ENCODE measurements around the gene SAE1. TPM values are rescaled to one million over a fixed set of nuclear protein-coding genes. Genes with fewer than 3 reads are reported as not detected.

The SAE1 gene
- total RNA-seq, 1 experiment from 2014 or later: 140 TPM

GRCh38 chr19:47226426-47227351 lies 96.1 kb downstream of the SAE1 start:
- POLR2A ChIA-PET: interaction anchor here (0.6 to 1.1 kb wide), 3 partner anchors 12 to 16 kb away, joined by 4 to 5 read pairs (median 5); no protein-coding TSS in a partner anchor
- no peak for TF ChIP-seq REST (IDR thresholded peaks at IDR 0.05; ENCODE audit: insufficient read depth in 1 of 2, low read depth in 2 of 2, low read length in 1 of 2)
- CTCF ChIA-PET: interaction anchor here (1.4 kb wide), 1 partner anchor 17 kb away, joined by 5 read pairs; no protein-coding TSS in a partner anchor
- Histone ChIP-seq H3K27ac (ENCODE audit: low read length) (peak overlapping the region; percentile 95), H3K27me3 (ENCODE audit: control insufficient read depth, insufficient read depth, low read length) (no peaks in the 10 kb centered on the region), H3K9me3 (ENCODE audit: control insufficient read depth, insufficient read depth, low read depth, low read length) (no peaks in the 10 kb centered on the region), H3K4me3 (ENCODE audit: low read depth in 2 of 2, low read length in 2 of 2) (peak overlapping the region; percentile 65 to 78), H3K4me1 (ENCODE audit: control insufficient read depth, insufficient read depth, low read length) (peaks cover 18% of the 10 kb centered on the region), H3K36me3 (ENCODE audit: control insufficient read depth, insufficient read depth, low read length) (no peaks in the 10 kb centered on the region; the same call in 1 of the 2 replicates)
- in situ Hi-C loops (cut with HindIII; ENCODE audit: low pct_unique_long_range_greater_than_20kb, low sequenced_read_pairs): no loop called here
- intact Hi-C loops (cut with micrococcal nuclease; ENCODE audit: unreplicated experiment): loop anchor here (10.0 kb wide), 1 partner anchor 182 kb away; the partner anchor contains the start of gene TMEM160
- DNase-seq (ENCODE audit: low read depth, low spot score) (no peak), ATAC-seq (peak; percentile 60)
- BruUV-seq (replicated peaks): TSS peak; percentile 96

- ATAC-seq: peak; percentile 67
- intact Hi-C loops (cut with micrococcal nuclease; ENCODE audit: unreplicated experiment): loop anchor here (10.0 kb wide), 1 partner anchor 183 kb away; the partner anchor contains the start of gene TMEM160
- BruUV-seq (replicated peaks): no TSS peak
These were observed 96.9 kb downstream of the SAE1 start for GRCh38 chr19:47227352-47228167.

GRCh38 chr19:47228168-47228936 lies 97.7 kb downstream of the SAE1 start:
- Histone ChIP-seq H3K27me3 (ENCODE audit: control insufficient read depth, insufficient read depth, low read length) (no peaks in the 10 kb centered on the region), H3K4me1 (ENCODE audit: control insufficient read depth, insufficient read depth, low read length) (peaks cover 20% of the 10 kb centered on the region), H3K9me3 (ENCODE audit: control insufficient read depth, insufficient read depth, low read depth, low read length) (no peaks in the 10 kb centered on the region), H3K27ac (ENCODE audit: low read length) (peak overlapping the region; percentile 95), H3K4me3 (ENCODE audit: low read depth in 2 of 2, low read length in 2 of 2) (peak overlapping the region; percentile 65 to 78), H3K36me3 (ENCODE audit: control insufficient read depth, insufficient read depth, low read length) (no peaks in the 10 kb centered on the region; the same call in 1 of the 2 replicates)
- ATAC-seq (peak; percentile 61), DNase-seq (ENCODE audit: low read depth, low spot score) (no peak)
- BruUV-seq (replicated peaks): no TSS peak
- CTCF ChIA-PET: no interaction called here
- in situ Hi-C loops (cut with HindIII; ENCODE audit: low pct_unique_long_range_greater_than_20kb, low sequenced_read_pairs) (no loop called here), intact Hi-C loops (cut with micrococcal nuclease; ENCODE audit: unreplicated experiment) (loop anchor here (10.0 kb wide), 1 partner anchor 184 kb away; the partner anchor contains the start of gene TMEM160)
- TF ChIP-seq SIN3A (IDR thresholded peaks at IDR 0.05; ENCODE audit: borderline replicate concordance, insufficient read depth, low read depth, low read length): no peak
- TF ChIP-seq REST (IDR thresholded peaks at IDR 0.05; ENCODE audit: insufficient read depth in 1 of 2, low read depth in 2 of 2, low read length in 1 of 2): no peak
- no peak for TF ChIP-seq CTCF (IDR thresholded peaks at IDR 0.05)
- TF ChIP-seq TCF7L2 (IDR thresholded peaks at IDR 0.05; ENCODE audit: low read depth, low read length): no peak
- no peak; the same call in 1 of the 2 replicates for TF ChIP-seq POLR2AphosphoS5 (IDR thresholded peaks at IDR 0.05; ENCODE audit: low read depth, low read length)
- POLR2A ChIA-PET: interaction anchor here (0.7 kb wide), 2 partner anchors 13 to 103 kb away, joined by 3 to 5 read pairs; no protein-coding TSS in a partner anchor

More at GRCh38 chr19:47227352-47228167, 96.9 kb downstream of the SAE1 start:
- TF ChIP-seq POLR2AphosphoS5 (IDR thresholded peaks at IDR 0.05; ENCODE audit: low read depth, low read length): peak; percentile 10; the same call in 1 of the 2 replicates
- no peak for TF ChIP-seq TCF7L2 (IDR thresholded peaks at IDR 0.05; ENCODE audit: low read depth, low read length)
- TF ChIP-seq SIN3A (IDR thresholded peaks at IDR 0.05; ENCODE audit: borderline replicate concordance, insufficient read depth, low read depth, low read length): peak; percentile 29; the same call in 1 of the 2 replicates
- CTCF ChIA-PET: no interaction called here
- H3K9me3 ChIP-seq (ENCODE audit: control insufficient read depth, insufficient read depth, low read depth, low read length): no peaks in the 10 kb centered on the region
- no peak for DNase-seq (ENCODE audit: low read depth, low spot score)
- peak overlapping the region; percentile 65 to 78 for H3K4me3 ChIP-seq (ENCODE audit: low read depth in 2 of 2, low read length in 2 of 2)
- POLR2A ChIA-PET: interaction anchor here (0.7 kb wide), 2 partner anchors 13 to 102 kb away, joined by 3 to 5 read pairs; no protein-coding TSS in a partner anchor
- H3K27ac ChIP-seq (ENCODE audit: low read length): peak overlapping the region; percentile 95
- H3K4me1 ChIP-seq (ENCODE audit: control insufficient read depth, insufficient read depth, low read length): peaks cover 20% of the 10 kb centered on the region
- no peaks in the 10 kb centered on the region; the same call in 1 of the 2 replicates for H3K36me3 ChIP-seq (ENCODE audit: control insufficient read depth, insufficient read depth, low read length)
- in situ Hi-C loops (cut with HindIII; ENCODE audit: low pct_unique_long_range_greater_than_20kb, low sequenced_read_pairs): no loop called here
- no peaks in the 10 kb centered on the region for H3K27me3 ChIP-seq (ENCODE audit: control insufficient read depth, insufficient read depth, low read length)

Measured in Panc1 (cell line).